ENCODE data around the gene DSTN. TPM values are rescaled to one million over a fixed set of nuclear protein-coding genes. Genes with fewer than 3 reads are reported as not detected.

Gene DSTN
- total and polyA plus RNA-seq, 9 of the 15 experiments (the other 6 are each of a cell fraction or from before 2014, with no cell fraction given), result 25.7 to 88.3 (median 61.0) TPM

DNA sequence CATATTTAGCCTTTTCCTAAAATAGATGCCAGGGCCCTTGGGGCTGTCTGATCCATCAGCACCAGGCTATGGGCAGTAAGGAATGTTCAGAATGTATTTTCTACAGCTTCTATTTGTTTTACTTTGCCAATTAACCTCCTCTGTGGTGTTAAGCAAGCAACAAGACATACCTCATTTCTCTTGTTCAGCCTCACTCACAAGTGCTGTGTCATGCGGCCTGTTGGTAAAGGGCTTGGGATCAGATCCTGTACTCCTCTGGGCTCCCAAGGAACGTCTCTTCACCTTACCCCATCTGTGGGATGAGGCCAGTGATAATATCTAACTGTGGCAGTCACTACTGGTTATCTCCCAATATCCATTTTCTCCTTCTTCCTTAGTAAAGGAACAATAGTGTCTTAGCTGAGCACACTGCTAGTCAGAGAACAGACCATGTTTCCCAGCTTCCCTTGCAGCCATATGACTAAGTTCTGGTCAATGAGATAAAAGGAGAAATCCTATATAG, 7.0 kb upstream of the DSTN start (continued):
- TF ChIP-seq ZNF408 (CRISPR knock-in tag; IDR thresholded peaks at IDR 0.05; ENCODE audit: low read depth) (no peak), SRSF9 (IDR thresholded peaks at IDR 0.05; ENCODE audit: borderline replicate concordance, low read depth, low read length) (no peak), ZNF766 (CRISPR knock-in tag; conservative IDR thresholded peaks at IDR 0.05) (no peak), ZKSCAN3 (CRISPR knock-in tag; IDR thresholded peaks at IDR 0.05) (no peak), ETV5 (CRISPR knock-in tag; IDR thresholded peaks at IDR 0.05; ENCODE audit: low read depth) (no peak), ZNF644 (tag; IDR thresholded peaks at IDR 0.05; ENCODE audit: low read depth) (peak; percentile 57; the same call in 1 of the 2 replicates), PYGO2 (tag; IDR thresholded peaks at IDR 0.05) (0 out of 2 replicates have a peak, but pooled peaks have one; percentile 28), HMG20A (CRISPR knock-in tag; conservative IDR thresholded peaks at IDR 0.05) (no peak), NFRKB (IDR thresholded peaks at IDR 0.05; ENCODE audit: low read depth) (no peak), PTTG1 (tag; IDR thresholded peaks at IDR 0.05; ENCODE audit: low read depth) (no peak), PRPF4 (IDR thresholded peaks at IDR 0.05; ENCODE audit: insufficient read depth, low read depth, low read length, poor library complexity, severe bottlenecking) (no peak), PHB2 (IDR thresholded peaks at IDR 0.05; ENCODE audit: low read depth) (no peak), ZNF589 (CRISPR knock-in tag; IDR thresholded peaks at IDR 0.05; ENCODE audit: low read depth) (peak; percentile 57), TEAD4 (IDR thresholded peaks at IDR 0.05; ENCODE audit: low read length) (peak; percentile 29; the same call in 1 of the 2 replicates), TEAD4 (CRISPR knock-in tag; IDR thresholded peaks at IDR 0.05; ENCODE audit: borderline replicate concordance) (no peak), POU5F1 (IDR thresholded peaks at IDR 0.05; ENCODE audit: borderline replicate concordance, low read depth, low read length, partially characterized antibody) (no peak), NR1H2 (CRISPR knock-in tag; IDR thresholded peaks at IDR 0.05) (no peak), EHMT2 (IDR thresholded peaks at IDR 0.05) (no peak), MED1 (CRISPR knock-in tag; IDR thresholded peaks at IDR 0.05; ENCODE audit: borderline replicate concordance) (no peak), FOXJ3 (CRISPR knock-in tag; IDR thresholded peaks at IDR 0.05) (no peak), ZNF23 (CRISPR knock-in tag; IDR thresholded peaks at IDR 0.05) (no peak), CTBP1 (IDR thresholded peaks at IDR 0.05; ENCODE audit: borderline replicate concordance) (peak; percentile 67; the same call in 1 of the 2 replicates), ZNF76 (CRISPR knock-in tag; IDR thresholded peaks at IDR 0.05; ENCODE audit: borderline replicate concordance) (no peak), SMAD2 (IDR thresholded peaks at IDR 0.05; ENCODE audit: low read depth, low read length) (no peak), RHOXF2B (CRISPR knock-in tag; conservative IDR thresholded peaks at IDR 0.05) (no peak), TCFL5 (CRISPR knock-in tag; conservative IDR thresholded peaks at IDR 0.05) (no peak), RBM22 (IDR thresholded peaks at IDR 0.05; ENCODE audit: low read depth, low read length, poor library complexity, severe bottlenecking) (no peak), STAG1 (CRISPR knock-in tag; IDR thresholded peaks at IDR 0.05; ENCODE audit: borderline replicate concordance) (no peak)
- TF ChIP-seq, protein P1, sequence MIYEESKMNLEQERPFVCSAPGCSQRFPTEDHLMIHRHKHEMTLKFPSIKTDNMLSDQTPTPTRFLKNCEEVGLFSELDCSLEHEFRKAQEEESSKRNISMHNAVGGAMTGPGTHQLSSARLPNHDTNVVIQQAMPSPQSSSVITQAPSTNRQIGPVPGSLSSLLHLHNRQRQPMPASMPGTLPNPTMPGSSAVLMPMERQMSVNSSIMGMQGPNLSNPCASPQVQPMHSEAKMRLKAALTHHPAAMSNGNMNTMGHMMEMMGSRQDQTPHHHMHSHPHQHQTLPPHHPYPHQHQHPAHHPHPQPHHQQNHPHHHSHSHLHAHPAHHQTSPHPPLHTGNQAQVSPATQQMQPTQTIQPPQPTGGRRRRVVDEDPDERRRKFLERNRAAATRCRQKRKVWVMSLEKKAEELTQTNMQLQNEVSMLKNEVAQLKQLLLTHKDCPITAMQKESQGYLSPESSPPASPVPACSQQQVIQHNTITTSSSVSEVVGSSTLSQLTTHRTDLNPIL (CRISPR knock-in tag; IDR thresholded peaks at IDR 0.05), result no peak
- TF ChIP-seq, protein P2, sequence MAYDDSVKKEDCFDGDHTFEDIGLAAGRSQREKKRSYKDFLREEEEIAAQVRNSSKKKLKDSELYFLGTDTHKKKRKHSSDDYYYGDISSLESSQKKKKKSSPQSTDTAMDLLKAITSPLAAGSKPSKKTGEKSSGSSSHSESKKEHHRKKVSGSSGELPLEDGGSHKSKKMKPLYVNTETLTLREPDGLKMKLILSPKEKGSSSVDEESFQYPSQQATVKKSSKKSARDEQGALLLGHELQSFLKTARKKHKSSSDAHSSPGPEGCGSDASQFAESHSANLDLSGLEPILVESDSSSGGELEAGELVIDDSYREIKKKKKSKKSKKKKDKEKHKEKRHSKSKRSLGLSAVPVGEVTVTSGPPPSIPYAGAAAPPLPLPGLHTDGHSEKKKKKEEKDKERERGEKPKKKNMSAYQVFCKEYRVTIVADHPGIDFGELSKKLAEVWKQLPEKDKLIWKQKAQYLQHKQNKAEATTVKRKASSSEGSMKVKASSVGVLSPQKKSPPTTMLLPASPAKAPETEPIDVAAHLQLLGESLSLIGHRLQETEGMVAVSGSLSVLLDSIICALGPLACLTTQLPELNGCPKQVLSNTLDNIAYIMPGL (CRISPR knock-in tag; IDR thresholded peaks at IDR 0.05), result no peak
